Neutrophil (primary cell): ENCODE results near the gene MRGPRG.

Experiments
- H3K27ac ChIP-seq: fragments of 200-600 bp; sonication (generic); 2 replicates; pipeline ENCODE4 v1.5.1; 2016; ENCODE audit warnings: mild to moderate bottlenecking, moderate library complexity
- H3K27me3 ChIP-seq: fragments of 200-600 bp; sonication (generic); 2 replicates; pipeline ENCODE4 v1.6.0; 2016; ENCODE audit warnings: mild to moderate bottlenecking
- H3K36me3 ChIP-seq: fragments of 200-600 bp; sonication (generic); 2 replicates; pipeline ENCODE4 v1.5.1; 2017
- H3K4me1 ChIP-seq, 2 experiments: fragments of 200-600 bp in 1 of 2; sonication (generic) in 1 of 2; 1 replicate in 1 of 2; 2 replicates in 1 of 2; pipeline versions ENCODE4 v1.5.1 to v1.6.1; 2013 to 2016; ENCODE audit warnings: low read depth in 1 of 2, low read length in 1 of 2, mild to moderate bottlenecking in 1 of 2, moderate library complexity in 1 of 2; ENCODE audit not compliant: control insufficient read depth in 1 of 2, insufficient read depth in 1 of 2
- H3K4me3 ChIP-seq, 2 experiments: fragments of 200-600 bp in 1 of 2; sonication (generic) in 1 of 2; 1 replicate in 1 of 2; 2 replicates in 1 of 2; pipeline ENCODE4 v1.5.1; 2013 to 2016; ENCODE audit warnings: low read depth in 1 of 2, low read length in 1 of 2, mild to moderate bottlenecking in 1 of 2, moderate library complexity in 1 of 2
- H3K9me3 ChIP-seq: fragments of 200-600 bp; sonication (generic); 2 replicates; pipeline ENCODE4 v1.5.1; 2016
- CTCF ChIP-seq: fragments of 200-600 bp; sonication (generic); IDR thresholded peaks from 2 replicates; pipeline ENCODE4 v1.5.1; 2016; ENCODE audit warnings: antibody characterized with exemption

The MRGPRG gene

DNA sequence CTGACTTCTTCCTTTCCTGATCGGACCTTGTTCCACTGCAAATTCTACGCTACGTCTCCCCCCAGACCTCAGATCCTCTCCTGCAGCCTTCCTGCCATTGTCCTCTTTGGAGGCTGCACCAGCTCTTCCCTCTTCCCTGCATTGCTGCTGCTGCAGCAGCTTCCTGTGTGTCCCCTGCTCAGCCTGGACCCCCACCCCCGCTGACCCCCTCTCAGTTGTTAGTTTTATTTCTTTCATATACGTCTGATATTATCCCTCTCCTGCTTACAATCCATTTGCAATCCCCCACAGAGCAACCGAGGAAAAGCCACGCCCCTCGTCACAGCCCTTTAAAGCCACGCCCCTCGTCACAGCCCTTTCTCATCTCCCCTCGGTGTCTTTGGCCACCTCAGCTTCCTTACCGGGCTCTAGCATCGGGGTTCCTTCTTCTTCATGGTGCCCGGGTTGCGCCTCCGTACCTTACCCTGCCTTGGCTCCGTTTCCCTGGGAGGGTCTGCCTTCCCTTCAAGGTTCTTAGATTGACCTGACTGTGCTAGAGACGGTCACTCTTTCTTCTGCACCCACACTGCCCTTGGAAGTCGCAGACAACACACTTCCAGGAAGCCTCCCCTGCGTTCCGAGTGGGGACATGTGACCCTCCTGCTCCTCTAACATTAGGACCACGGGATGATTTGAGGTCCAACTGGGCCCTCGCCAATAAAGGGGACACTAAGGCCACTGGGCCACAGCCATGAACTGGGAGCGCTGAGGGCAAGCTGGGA, 4.8 kb downstream of the MRGPRG start:
- no peak for TF ChIP-seq CTCF
- H3K4me1 ChIP-seq = no peaks in the 10 kb centered on the region
- H3K36me3 ChIP-seq = no peaks in the 10 kb centered on the region
- peaks cover 40% of the 10 kb centered on the region for H3K27me3 ChIP-seq
- no peak overlapping the region for H3K4me3 ChIP-seq
- no peaks in the 10 kb centered on the region for H3K9me3 ChIP-seq
- H3K27ac ChIP-seq = no peak overlapping the region

GRCh38 chr11:3208272-3208671, 10.3 kb downstream of the MRGPRG start:
- no peak for TF ChIP-seq CTCF
- Histone ChIP-seq H3K9me3 (no peaks in the 10 kb centered on the region), H3K27ac (no peak overlapping the region), H3K27me3 (peaks cover 39% of the 10 kb centered on the region), H3K4me1 (no peaks in the 10 kb centered on the region), H3K4me3 (no peak overlapping the region), H3K36me3 (no peaks in the 10 kb centered on the region)

GRCh38 chr11:3207526-3208189, 11.0 kb downstream of the MRGPRG start:
- no peaks in the 10 kb centered on the region for H3K36me3 ChIP-seq
- no peaks in the 10 kb centered on the region for H3K9me3 ChIP-seq
- H3K27ac ChIP-seq = no peak overlapping the region
- no peaks in the 10 kb centered on the region for H3K4me1 ChIP-seq
- no peak overlapping the region for H3K4me3 ChIP-seq
- peaks cover 39% of the 10 kb centered on the region for H3K27me3 ChIP-seq
- TF ChIP-seq CTCF = no peak

GRCh38 chr11:3206922-3207204, 11.8 kb downstream of the MRGPRG start:
- Histone ChIP-seq H3K4me1 (no peaks in the 10 kb centered on the region), H3K27me3 (peaks cover 43% of the 10 kb centered on the region), H3K9me3 (no peaks in the 10 kb centered on the region), H3K27ac (no peak overlapping the region), H3K36me3 (no peaks in the 10 kb centered on the region), H3K4me3 (no peak overlapping the region)
- TF ChIP-seq CTCF = no peak

GRCh38 chr11:3206156-3206921, 12.3 kb downstream of the MRGPRG start:
- TF ChIP-seq CTCF = no peak

More at GRCh38 chr11:3206156-3206921, 12.3 kb downstream of the MRGPRG start:
- Histone ChIP-seq H3K9me3 (no peaks in the 10 kb centered on the region), H3K4me3 (no peak overlapping the region), H3K27me3 (peaks cover 44% of the 10 kb centered on the region), H3K4me1 (no peaks in the 10 kb centered on the region), H3K27ac (no peak overlapping the region), H3K36me3 (no peaks in the 10 kb centered on the region)
